Activated CD4-positive, alpha-beta T cell treated with anti-CD3 and anti-CD28 coated beads, Interleukin-2, Interleukin-6, amounts not matched to agents 100 ng/mL and 50 ng/mL, durations not matched to agents 16 hours and 8 hours (primary cell): ENCODE measurements around the gene EIF4A3.

Experiments used
- DNase-seq: peaks from one replicate; pipeline ENCODE4 v3.0.0-alpha.2; 2020

Gene EIF4A3

DNA sequence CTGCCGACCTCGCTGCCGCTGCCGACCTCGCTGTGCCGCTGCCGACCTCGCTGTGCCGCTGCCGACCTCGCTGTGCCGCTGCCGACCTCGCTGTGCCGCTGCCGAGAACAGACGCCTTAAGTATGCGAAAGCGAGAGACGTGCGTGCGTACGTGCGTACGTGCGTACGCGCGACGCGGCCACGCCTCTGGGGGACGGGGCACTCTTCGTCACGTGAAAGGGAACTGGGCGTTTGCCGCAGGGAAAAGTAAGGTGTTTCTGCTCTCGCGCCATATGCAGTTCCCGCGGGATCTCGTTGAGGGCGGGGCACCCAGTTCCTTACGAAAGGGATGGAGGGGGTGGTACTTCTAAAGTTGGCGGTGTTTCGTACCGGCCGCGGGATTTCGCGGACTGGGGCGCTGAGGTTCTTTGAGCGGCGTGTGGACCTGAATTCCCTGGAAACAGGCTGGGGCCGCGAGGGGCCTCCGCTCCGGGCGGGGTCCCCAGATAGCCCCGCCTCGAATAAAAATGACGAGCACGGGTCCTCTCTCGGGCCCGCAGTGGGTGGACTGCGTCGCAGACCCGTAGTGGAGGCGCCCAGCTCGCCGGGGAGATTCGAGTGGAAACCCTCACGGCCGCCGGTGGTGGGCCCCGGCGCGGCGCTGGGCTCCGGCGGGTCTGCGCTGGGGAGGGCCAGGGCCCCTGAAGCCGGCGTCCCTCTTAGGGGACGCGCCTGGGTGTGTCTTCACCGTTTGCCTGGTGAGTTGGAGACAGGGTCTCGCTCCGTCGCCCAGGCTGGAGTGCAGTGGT is at the start of gene EIF4A3:
Gene EIF4A3, minus strand, starts transcription at position 94 of the 788 bp plus-strand sequence. CDS start 167 bp downstream, outside the sequence.
- DNase-seq, result peak; percentile 99

- DNase-seq, result no peak
Observed at GRCh38 chr17:80196652-80197051, 49.7 kb upstream of the EIF4A3 start.

DNA sequence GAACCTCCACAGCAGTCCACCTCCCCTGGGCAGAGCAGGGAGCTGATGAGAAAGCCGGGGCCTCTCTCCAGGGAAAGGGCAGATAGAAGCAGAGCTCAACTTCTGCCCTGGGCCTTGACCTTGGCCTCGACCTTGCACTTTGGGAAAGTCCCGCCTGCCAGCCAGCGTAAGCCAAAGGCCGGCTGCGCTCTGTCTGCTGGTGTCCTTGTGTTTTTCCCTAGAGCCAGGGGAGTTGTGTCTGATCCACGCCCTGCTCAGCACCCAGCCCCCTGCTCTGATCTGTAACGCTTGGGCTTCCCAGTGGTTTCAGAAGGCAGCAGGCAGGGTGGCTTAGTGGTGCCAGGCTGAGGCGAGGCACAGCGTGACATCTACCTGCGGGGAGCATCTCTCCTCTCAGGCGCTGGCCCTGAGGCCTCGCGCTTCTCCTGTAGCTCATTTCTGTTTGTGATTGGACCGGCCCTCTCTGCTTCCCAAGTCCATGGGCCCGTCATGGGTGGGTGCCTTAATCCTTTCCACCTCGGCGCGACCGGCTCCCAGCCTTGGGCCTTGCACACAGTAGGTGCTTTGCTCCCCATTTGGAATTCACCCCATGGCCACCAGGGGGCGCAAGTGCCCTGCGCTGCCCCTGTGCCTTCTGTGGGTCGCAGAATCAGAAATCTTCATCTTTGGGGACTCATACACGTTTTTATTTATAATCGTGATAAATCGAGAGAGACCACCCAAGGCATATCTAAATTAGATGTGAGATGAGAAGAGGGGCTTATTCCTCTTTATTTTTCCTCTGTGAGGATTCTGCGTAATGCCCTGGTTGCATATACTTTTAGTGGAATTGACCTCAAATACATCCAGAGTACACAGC is 49.0 kb upstream of the EIF4A3 start:
- DNase-seq, result peak; percentile 57

DNA sequence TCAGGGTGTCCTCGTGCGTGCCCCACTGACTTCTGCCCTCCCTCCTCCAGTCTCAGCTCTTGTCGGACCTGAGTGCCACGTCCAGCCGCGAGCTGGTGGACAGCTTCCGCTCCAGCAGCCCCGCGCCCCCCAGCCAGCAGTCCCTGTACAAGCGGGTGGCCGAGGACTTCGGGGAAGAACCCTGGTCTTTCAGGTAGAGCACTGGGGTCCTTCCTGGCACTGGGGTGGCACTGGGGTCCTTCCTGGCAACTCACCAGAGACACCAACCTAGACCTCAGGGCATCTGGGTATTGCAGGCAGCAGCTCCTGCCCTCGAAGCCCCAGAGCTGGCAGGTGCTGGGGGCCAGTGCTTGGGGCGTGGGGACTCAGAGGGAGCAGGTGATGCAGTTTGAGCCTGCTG is 48.2 kb upstream of the EIF4A3 start:
- DNase-seq, result no peak

DNA sequence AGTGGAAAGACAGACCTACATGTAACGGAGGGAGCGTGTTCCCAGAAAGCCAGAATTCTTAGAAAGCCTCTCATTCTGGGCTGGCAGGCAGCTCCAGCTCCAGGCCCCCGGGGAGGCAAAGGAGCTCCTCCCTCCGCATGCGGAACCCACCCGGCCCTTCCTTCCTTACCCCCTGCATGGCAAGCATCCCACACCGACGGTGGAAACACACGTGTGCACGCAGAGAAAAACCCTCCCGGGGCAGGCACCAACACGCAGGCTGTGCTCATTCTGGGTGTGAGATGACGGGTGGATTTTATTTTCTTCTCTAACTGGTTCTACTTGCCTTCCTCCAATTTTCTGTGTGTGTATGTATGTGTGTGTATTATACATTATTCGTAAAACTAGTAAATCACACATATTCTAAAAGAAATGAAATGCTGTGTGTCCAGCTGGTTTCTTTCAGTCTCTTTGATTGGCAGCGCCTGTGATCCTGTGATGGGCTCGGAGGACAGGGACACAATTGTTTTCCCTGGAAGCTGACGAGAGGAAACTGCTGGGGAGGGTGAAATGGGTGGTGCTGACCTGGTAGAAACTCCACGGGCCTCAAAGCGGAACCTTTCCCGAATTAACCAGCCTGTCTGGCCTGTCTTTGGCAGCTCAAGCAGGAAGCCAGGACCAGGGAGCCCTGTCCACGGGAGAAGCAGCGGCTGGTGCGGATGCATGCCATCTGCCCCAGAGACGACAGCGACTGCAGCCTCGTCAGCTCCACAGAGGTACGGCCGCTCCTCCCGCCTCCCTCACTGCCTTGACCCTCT is 45.1 kb upstream of the EIF4A3 start:
- DNase-seq, result no peak

- no peak for DNase-seq
Observed at GRCh38 chr17:80191192-80191591, 44.3 kb upstream of the EIF4A3 start.

GRCh38 chr17:80190716-80191115 is 43.8 kb upstream of the EIF4A3 start:
- DNase-seq, result no peak

GRCh38 chr17:80189611-80190010 is 42.7 kb upstream of the EIF4A3 start:
- DNase-seq, result no peak

DNA sequence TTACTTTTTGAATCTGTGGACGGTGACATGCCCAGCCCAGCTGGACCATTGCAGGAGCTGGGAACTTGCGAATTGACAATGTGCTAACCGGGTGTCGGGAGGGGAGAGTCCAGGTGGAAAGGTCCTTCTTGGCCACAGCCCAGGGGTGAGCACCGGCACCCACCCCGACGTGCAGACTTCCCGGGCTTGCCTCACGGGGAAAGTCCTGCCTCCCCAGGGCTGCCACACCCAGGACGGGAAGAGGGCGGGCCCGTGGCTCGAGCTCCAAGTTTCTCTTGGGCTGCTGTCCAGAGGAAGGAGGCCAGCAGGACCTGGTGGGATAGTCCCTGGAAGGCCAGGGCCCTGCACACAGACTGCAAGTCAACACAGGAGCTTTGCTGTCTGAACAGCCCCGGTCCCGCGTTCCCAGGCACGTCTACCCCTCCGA is 40.6 kb upstream of the EIF4A3 start:
- DNase-seq, result no peak

- no peak for DNase-seq
Observed at GRCh38 chr17:80187090-80187489, 40.2 kb upstream of the EIF4A3 start.

GRCh38 chr17:80185968-80186367 is 39.0 kb upstream of the EIF4A3 start:
- no peak for DNase-seq

- no peak for DNase-seq
Observed at GRCh38 chr17:80184423-80184714, 37.4 kb upstream of the EIF4A3 start.

GRCh38 chr17:80183581-80184422 is 36.9 kb upstream of the EIF4A3 start:
- no peak for DNase-seq

DNA sequence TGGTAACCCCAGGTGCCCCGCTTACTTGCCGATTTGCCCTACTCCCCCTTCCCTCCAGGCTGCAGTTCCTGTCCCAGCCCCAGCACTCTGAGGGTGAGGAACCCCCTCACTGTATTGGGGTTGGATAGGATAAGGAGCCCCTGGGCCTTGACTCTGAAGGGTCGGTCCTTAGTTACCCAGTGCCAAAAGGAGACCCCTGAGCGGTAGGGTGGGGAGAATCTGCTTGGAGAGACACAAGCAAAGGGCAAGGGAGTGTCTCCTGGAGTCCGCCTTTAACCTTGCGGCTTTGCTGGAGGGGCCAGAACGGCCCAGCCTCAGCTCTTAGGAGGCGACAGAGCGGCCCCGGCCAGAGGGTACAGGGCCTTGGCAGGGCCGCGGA is 35.9 kb upstream of the EIF4A3 start:
- DNase-seq, result no peak

DNA sequence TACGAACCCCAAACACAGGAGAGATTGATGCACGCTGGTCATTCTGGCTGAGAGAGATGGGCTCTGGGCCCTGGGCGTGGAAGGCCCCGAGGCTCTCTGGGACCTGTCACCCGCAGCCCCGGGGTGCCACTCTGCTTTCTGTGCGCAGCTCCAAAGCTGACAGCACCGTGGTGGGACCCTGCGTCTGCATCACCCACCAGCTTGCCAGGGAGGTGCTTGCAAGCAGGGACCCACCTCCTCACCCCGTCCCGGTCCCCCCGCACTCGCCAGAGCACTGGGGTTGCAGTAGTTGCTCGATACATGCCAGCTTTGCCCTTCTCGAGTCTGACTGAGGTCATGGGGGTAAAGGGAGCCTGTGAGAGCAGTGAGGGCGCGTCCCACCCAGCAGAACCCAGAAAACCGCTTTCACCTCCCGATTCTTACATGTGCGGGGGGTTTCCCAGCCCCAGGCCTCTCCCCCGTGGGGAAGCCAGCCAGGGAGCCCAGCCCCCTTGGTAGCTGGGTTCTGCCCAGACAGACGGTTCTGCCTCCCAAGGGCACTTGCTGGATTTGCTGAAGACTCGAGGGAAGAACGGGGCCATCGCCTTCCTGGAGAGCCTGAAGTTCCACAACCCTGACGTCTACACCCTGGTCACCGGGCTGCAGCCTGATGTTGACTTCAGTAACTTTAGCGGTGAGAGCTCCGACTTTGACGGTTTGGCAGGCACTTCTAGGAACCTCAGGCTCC is 35.4 kb upstream of the EIF4A3 start:
- no peak for DNase-seq

GRCh38 chr17:80181431-80181830 is 34.5 kb upstream of the EIF4A3 start:
- DNase-seq, result no peak

- no peak for DNase-seq
Observed at GRCh38 chr17:80180192-80180591, 33.3 kb upstream of the EIF4A3 start.

DNA sequence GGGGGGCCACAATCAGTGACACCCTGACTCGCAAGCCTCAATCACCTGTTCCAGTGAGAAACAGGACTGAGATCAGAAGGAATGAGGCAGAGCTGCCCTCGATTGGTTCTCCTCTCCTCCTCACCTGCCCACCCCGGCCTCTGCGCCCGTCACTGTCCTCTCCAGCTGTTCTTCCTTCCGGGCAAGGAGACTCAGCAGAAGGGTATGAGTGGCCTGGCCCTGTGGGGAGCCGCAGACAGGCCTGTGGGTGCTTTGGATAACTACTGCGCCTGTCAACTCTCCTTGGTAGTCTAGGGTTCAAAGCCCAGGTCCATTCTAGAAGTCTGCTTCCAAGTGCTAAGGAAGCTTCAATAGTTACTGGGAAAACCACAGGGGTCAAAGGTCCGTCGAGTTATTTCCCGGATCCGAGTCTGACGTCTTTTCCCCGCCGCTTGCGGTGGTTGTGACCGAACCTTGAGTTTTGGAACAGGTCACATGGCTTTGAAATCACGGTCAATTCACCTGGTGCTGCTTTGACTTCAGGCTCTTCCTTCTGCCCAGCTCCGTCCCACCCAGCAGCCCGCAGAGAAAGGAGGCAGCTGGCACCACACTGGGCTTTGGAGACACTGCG is 31.2 kb upstream of the EIF4A3 start:
- DNase-seq, result no peak

- no peak for DNase-seq
Observed at GRCh38 chr17:80176757-80177156, 29.8 kb upstream of the EIF4A3 start.

DNA sequence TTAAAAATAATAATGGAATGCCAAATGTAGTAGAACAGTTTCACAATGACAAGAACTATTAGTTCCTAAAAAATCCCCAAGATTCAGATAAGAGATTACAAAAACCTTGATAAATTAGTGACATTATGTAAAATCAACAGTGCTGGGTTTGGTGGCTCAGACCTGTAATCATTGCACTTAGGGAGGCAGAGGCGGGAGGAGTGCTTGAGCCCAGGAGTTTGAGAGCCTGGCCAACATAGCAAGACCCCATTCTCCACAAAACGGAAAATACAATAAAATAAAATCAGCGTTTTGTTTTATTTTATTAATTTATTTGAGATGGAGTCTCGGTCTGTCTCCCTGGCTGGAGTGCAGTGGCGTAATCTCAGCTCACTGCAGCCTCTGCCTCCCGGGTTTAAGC is 27.0 kb upstream of the EIF4A3 start:
- DNase-seq, result no peak

DNA sequence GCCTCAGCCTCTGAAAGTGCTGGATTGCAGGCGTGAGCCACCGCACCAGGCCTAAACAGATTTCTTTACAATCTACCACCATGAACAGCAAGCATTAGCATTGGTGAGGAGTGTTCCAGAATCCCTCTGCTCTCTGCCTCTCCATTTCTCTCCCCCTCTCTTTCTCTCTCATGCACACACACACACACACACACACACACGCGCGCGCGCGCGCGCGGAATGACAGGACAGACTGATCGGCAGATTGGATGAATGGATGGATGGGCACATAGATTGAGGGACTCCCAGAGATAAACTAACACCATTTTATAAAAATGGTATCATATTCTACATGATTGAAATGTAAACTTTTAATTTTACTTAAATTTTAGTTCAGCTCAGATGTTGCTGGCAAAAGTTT is 26.2 kb upstream of the EIF4A3 start:
- no peak for DNase-seq
